ENCODE data around the gene USP17L26. TPM values are rescaled to one million over a fixed set of nuclear protein-coding genes. Genes with fewer than 3 reads are reported as not detected.
"Not testable (repeated sequence)": the region's sequence is repeated elsewhere in the genome, so short reads cannot be mapped to it uniquely, and the experiment has no call there.

Gene USP17L26
- total and polyA plus RNA-seq, 2 of the 8 experiments (the other 6 are each of a cell fraction or from before 2014, with no cell fraction given): not detected

- CTCF ChIA-PET (ENCODE audit: partially characterized antibody); H3K79me1 ChIP-seq (ENCODE audit: low read depth, low read length); H2BK120ac ChIP-seq (replicated peaks; ENCODE audit: low read depth, low read length); H3K4me1 ChIP-seq (replicated peaks in 1 of 4; ENCODE audit: control insufficient read depth in 3 of 4, insufficient read depth in 4 of 4, low read length in 3 of 4); H3K27ac ChIP-seq (ENCODE audit: low read depth, low read length); H3K79me2 ChIP-seq (ENCODE audit: control insufficient read depth in 1 of 2, insufficient read depth in 2 of 2, low read length in 2 of 2); H3K18ac ChIP-seq (ENCODE audit: extremely low read depth, low read length); H3K56ac ChIP-seq (replicated peaks; ENCODE audit: insufficient read length, low read depth, low read length); H2AFZ ChIP-seq (ENCODE audit: low read length); H2BK5ac ChIP-seq (ENCODE audit: low read depth, low read length); H2BK15ac ChIP-seq (ENCODE audit: low read length); H3K9ac ChIP-seq (replicated peaks in 1 of 4; ENCODE audit: extremely low read depth in 1 of 4, low read depth in 3 of 4, low read length in 3 of 4); H3K4me3 ChIP-seq (ENCODE audit: extremely low read depth in 1 of 4, insufficient read depth in 2 of 4, low read depth in 3 of 4, low read length in 4 of 4); H3K4me2 ChIP-seq (ENCODE audit: insufficient read depth in 1 of 2, low read depth in 2 of 2, low read length in 2 of 2); H4K5ac ChIP-seq (ENCODE audit: insufficient read length, low read depth, low read length); H3K4ac ChIP-seq (replicated peaks; ENCODE audit: insufficient read length, low read depth, low read length); H3K23ac ChIP-seq (ENCODE audit: insufficient read length); FAIRE-seq; H2AK5ac ChIP-seq (ENCODE audit: low read depth, low read length); H3K36me3 ChIP-seq (ENCODE audit: control insufficient read depth in 2 of 4, insufficient read depth in 4 of 4, low read length in 3 of 4); H4K8ac ChIP-seq (ENCODE audit: extremely low read depth, insufficient read depth, low read length); POLR2A ChIA-PET (ENCODE audit: partially characterized antibody); H2BK20ac ChIP-seq (ENCODE audit: low read length); H3K23me2 ChIP-seq (ENCODE audit: low read depth, low read length); H2BK12ac ChIP-seq (ENCODE audit: low read depth, low read length); H4K20me1 ChIP-seq (replicated peaks in 1 of 2; ENCODE audit: control insufficient read depth in 1 of 2, insufficient read depth in 2 of 2, low read length in 2 of 2); H3K14ac ChIP-seq (ENCODE audit: insufficient read length); H4K91ac ChIP-seq (replicated peaks; ENCODE audit: insufficient read length, low read length); H3K27me3 ChIP-seq (replicated peaks in 1 of 4; ENCODE audit: control insufficient read depth in 3 of 4, extremely low read depth in 1 of 4, insufficient read depth in 3 of 4, low read length in 3 of 4): not testable (repeated sequence)
- peak in 1 of 2 experiments; percentile 66 for DNase-seq (ENCODE audit: low read depth in 1 of 2, low spot score in 2 of 2)
- peaks cover 10 to 48% of the 10 kb centered on the region in 2 experiments; a peak in 3 of 4 replicates for H3K9me3 ChIP-seq (ENCODE audit: insufficient read depth in 2 of 2, low read depth in 1 of 2, low read length in 1 of 2)
- WGBS, 2 experiments (ENCODE audit: extremely low coverage in 1 of 2, insufficient coverage in 1 of 2, insufficient read length in 1 of 2, insufficient replicate concordance in 2 of 2, low coverage in 1 of 2, low lambda C conversion rate in 2 of 2, missing lambda C conversion rate in 1 of 2): 73% methylated on average over 19 of the region's 36 CpGs; no CpG with 5 or more reads in 1 of the 2 experiments
- peak; percentile 3 to 9; a peak in 1 of 4 replicates for TF ChIP-seq RAD21 (IDR thresholded peaks at IDR 0.05 in 1 of 2, conservative IDR thresholded peaks at IDR 0.05 in 1 of 2; ENCODE audit: low read depth in 2 of 2, low read length in 2 of 2)
Measured at GRCh38 chr4:9381012-9381534, 46.6 kb downstream of the USP17L26 start.
